ENCODE results near the gene UQCRH. TPM values are rescaled to one million over a fixed set of nuclear protein-coding genes. Genes with fewer than 3 reads are reported as not detected.

UQCRH gene
- total RNA-seq, 2 donors from 2014 or later = 375 to 400 TPM

GRCh38 chr1:46303872-46304326 is 401 bp downstream of the UQCRH start:
- H3K9ac ChIP-seq (ENCODE audit: extremely low read depth, low read length, poor library complexity, severe bottlenecking) = peak overlapping the region; percentile 96
- H3K27ac Mint-ChIP-seq = peak overlapping the region; percentile 99
- H3K4me3 ChIP-seq (ENCODE audit: low read length) = peak overlapping the region; percentile 95
- no peaks in the 10 kb centered on the region for H3K9me3 Mint-ChIP-seq
- no peak for TF ChIP-seq CTCF (conservative IDR thresholded peaks at IDR 0.05)
- H3K27ac ChIP-seq (ENCODE audit: low read depth, low read length) = peak overlapping the region; percentile 100
- H3K4me3 Mint-ChIP-seq = peak overlapping the region; percentile 100
- no peaks in the 10 kb centered on the region for H3K27me3 ChIP-seq (ENCODE audit: control insufficient read depth, insufficient read depth, low read length, poor library complexity, severe bottlenecking)
- H3K9me3 ChIP-seq (ENCODE audit: control insufficient read depth, low read length) = no peaks in the 10 kb centered on the region
- peaks cover 14% of the 10 kb centered on the region for H3K36me3 Mint-ChIP-seq (ENCODE audit: low read depth)
- no peaks in the 10 kb centered on the region for H3K4me1 ChIP-seq (ENCODE audit: control insufficient read depth, insufficient read depth, low read length)
- WGBS, 2 experiments (ENCODE audit: insufficient coverage in 1 of 2, insufficient read length in 1 of 2) = 0% methylated on average over 9 to 14 of the region's 14 CpGs
- peaks cover 28% of the 10 kb centered on the region for H3K4me1 Mint-ChIP-seq
- no peak for DNase-seq
- no peaks in the 10 kb centered on the region for H3K27me3 Mint-ChIP-seq (ENCODE audit: insufficient read depth)
- peaks cover 21% of the 10 kb centered on the region for H3K36me3 ChIP-seq (ENCODE audit: control insufficient read depth, insufficient read depth, low read length)

GRCh38 chr1:46306159-46306530 is 2.6 kb downstream of the UQCRH start:
- no peaks in the 10 kb centered on the region for H3K4me1 ChIP-seq (ENCODE audit: control insufficient read depth, insufficient read depth, low read length)
- no peak for TF ChIP-seq CTCF (conservative IDR thresholded peaks at IDR 0.05)
- H3K9ac ChIP-seq (ENCODE audit: extremely low read depth, low read length, poor library complexity, severe bottlenecking) = no peak overlapping the region
- no peaks in the 10 kb centered on the region for H3K27me3 Mint-ChIP-seq (ENCODE audit: insufficient read depth)
- no peak overlapping the region for H3K27ac ChIP-seq (ENCODE audit: low read depth, low read length)
- H3K27me3 ChIP-seq (ENCODE audit: control insufficient read depth, insufficient read depth, low read length, poor library complexity, severe bottlenecking) = no peaks in the 10 kb centered on the region
- H3K4me1 Mint-ChIP-seq = peaks cover 15% of the 10 kb centered on the region
- peaks cover 5% of the 10 kb centered on the region for H3K9me3 ChIP-seq (ENCODE audit: control insufficient read depth, low read length)
- DNase-seq = no peak
- 91 to 100% methylated on average over 1 to 8 of the region's 8 CpGs for WGBS, 2 experiments (ENCODE audit: insufficient coverage in 1 of 2, insufficient read length in 1 of 2)
- peaks cover 39% of the 10 kb centered on the region for H3K36me3 ChIP-seq (ENCODE audit: control insufficient read depth, insufficient read depth, low read length)
- peak overlapping the region; percentile 100 for H3K4me3 Mint-ChIP-seq
- H3K36me3 Mint-ChIP-seq (ENCODE audit: low read depth) = peaks cover 29% of the 10 kb centered on the region
- H3K27ac Mint-ChIP-seq = no peak overlapping the region
- H3K4me3 ChIP-seq (ENCODE audit: low read length) = peak overlapping the region; percentile 47
- no peaks in the 10 kb centered on the region for H3K9me3 Mint-ChIP-seq

GRCh38 chr1:46309401-46310159 is 6.1 kb downstream of the UQCRH start:
- TF ChIP-seq CTCF (conservative IDR thresholded peaks at IDR 0.05) = no peak
- Histone ChIP-seq H3K9me3 (ENCODE audit: control insufficient read depth, low read length) (peaks cover 5% of the 10 kb centered on the region), H3K9ac (ENCODE audit: extremely low read depth, low read length, poor library complexity, severe bottlenecking) (no peak overlapping the region), H3K4me1 (ENCODE audit: control insufficient read depth, insufficient read depth, low read length) (no peaks in the 10 kb centered on the region), H3K27me3 (ENCODE audit: control insufficient read depth, insufficient read depth, low read length, poor library complexity, severe bottlenecking) (no peaks in the 10 kb centered on the region), H3K36me3 (ENCODE audit: control insufficient read depth, insufficient read depth, low read length) (peaks cover 71% of the 10 kb centered on the region), H3K4me3 (ENCODE audit: low read length) (no peak overlapping the region), H3K27ac (ENCODE audit: low read depth, low read length) (no peak overlapping the region)
- Mint-ChIP-seq H3K4me3 (no peak overlapping the region), H3K27me3 (ENCODE audit: insufficient read depth) (no peaks in the 10 kb centered on the region), H3K36me3 (ENCODE audit: low read depth) (peaks cover 60% of the 10 kb centered on the region), H3K9me3 (no peaks in the 10 kb centered on the region), H3K27ac (peak overlapping the region; percentile 2), H3K4me1 (peaks cover 11% of the 10 kb centered on the region)
- DNase-seq = no peak
- 95 to 96% methylated on average over 12 to 16 of the region's 16 CpGs for WGBS, 2 experiments (ENCODE audit: insufficient coverage in 1 of 2, insufficient read length in 1 of 2)

Data from endodermal cell (in vitro differentiated cells).